Myocyte (in vitro differentiated cells): ENCODE data around the gene EPHA7. TPM values are rescaled to one million over a fixed set of nuclear protein-coding genes. Genes with fewer than 3 reads are reported as not detected.
A peak's percentile ranks its signal among the peaks of the same experiment; 100 is the strongest.

ENCODE experiments used
- DNase-seq: peaks from one replicate; pipeline ENCODE4 v3.0.0-alpha.2; 2012; ENCODE audit warnings: low read depth
- total RNA-seq: library from RNA; depleted of rRNA; stranded (reverse); fragments of >200 nt; gene quantifications from 2 replicates; pipeline ENCODE4 v1.2.3, GENCODE V29; 2014

The EPHA7 gene
- total RNA-seq, 1 donor from 2014 or later, result 8.9 TPM

- no peak for DNase-seq
These were observed 93.6 kb downstream of the EPHA7 start for GRCh38 chr6:93325761-93326160.

GRCh38 chr6:93323630-93324029 lies 95.7 kb downstream of the EPHA7 start:
- DNase-seq, result no peak

GRCh38 chr6:93322651-93323050 lies 96.7 kb downstream of the EPHA7 start:
- DNase-seq, result no peak

- DNase-seq, result peak; percentile 7
These were observed 100.1 kb downstream of the EPHA7 start for GRCh38 chr6:93319304-93319703.

GRCh38 chr6:93318121-93318520 lies 101.2 kb downstream of the EPHA7 start:
- peak; percentile 9 for DNase-seq

GRCh38 chr6:93317592-93317991 lies 101.8 kb downstream of the EPHA7 start:
- DNase-seq, result no peak

- DNase-seq, result peak; percentile 9
These were observed 111.6 kb downstream of the EPHA7 start for GRCh38 chr6:93307505-93308409.

GRCh38 chr6:93305088-93305487 lies 114.3 kb downstream of the EPHA7 start:
- no peak for DNase-seq

- DNase-seq, result no peak
These were observed 114.9 kb downstream of the EPHA7 start for GRCh38 chr6:93304505-93304904.

- no peak for DNase-seq
These were observed 118.7 kb downstream of the EPHA7 start for GRCh38 chr6:93300661-93301060.

GRCh38 chr6:93299622-93300021 lies 119.7 kb downstream of the EPHA7 start:
- no peak for DNase-seq

- DNase-seq, result no peak
These were observed 123.7 kb downstream of the EPHA7 start for GRCh38 chr6:93295631-93296030.

- DNase-seq, result no peak
These were observed 124.5 kb downstream of the EPHA7 start for GRCh38 chr6:93294879-93295278.

- DNase-seq, result no peak
These were observed 125.5 kb downstream of the EPHA7 start for GRCh38 chr6:93293872-93294271.

GRCh38 chr6:93293460-93293859 lies 125.9 kb downstream of the EPHA7 start:
- no peak for DNase-seq

- DNase-seq, result no peak
These were observed 136.8 kb downstream of the EPHA7 start for GRCh38 chr6:93282521-93283031.

GRCh38 chr6:93278241-93278640 lies 141.1 kb downstream of the EPHA7 start:
- no peak for DNase-seq

- DNase-seq, result no peak
These were observed 146.5 kb downstream of the EPHA7 start for GRCh38 chr6:93272896-93273295.

- DNase-seq, result no peak
These were observed 147.1 kb downstream of the EPHA7 start for GRCh38 chr6:93272211-93272610.

GRCh38 chr6:93266116-93266817 lies 153.1 kb downstream of the EPHA7 start:
- no peak for DNase-seq

- DNase-seq, result no peak
These were observed 158.5 kb downstream of the EPHA7 start for GRCh38 chr6:93260881-93261280.

GRCh38 chr6:93259332-93259731 lies 160.0 kb downstream of the EPHA7 start:
- DNase-seq, result no peak
